GM21515 (cell line): ENCODE measurements around the gene IQGAP1.
A peak's percentile ranks its signal among the peaks of the same experiment; 100 is the strongest.
"Not testable (repeated sequence)": the region's sequence is repeated elsewhere in the genome, so short reads cannot be mapped to it uniquely, and the experiment has no call there.

Experiments used
- ATAC-seq: cut with Tn5 transposase; IDR thresholded peaks from one replicate; pipeline ENCODE4 v1.9.1; 2021; ENCODE audit not compliant: unreplicated experiment

IQGAP1 gene

GRCh38 chr15:90407871-90408317 is 19.9 kb downstream of the IQGAP1 start:
- ATAC-seq: no peak

GRCh38 chr15:90408657-90409056 is 20.6 kb downstream of the IQGAP1 start:
- no peak for ATAC-seq

GRCh38 chr15:90409587-90409986 is 21.5 kb downstream of the IQGAP1 start:
- not testable (repeated sequence) for ATAC-seq

GRCh38 chr15:90410316-90410715 is 22.3 kb downstream of the IQGAP1 start:
- ATAC-seq: not testable (repeated sequence)

GRCh38 chr15:90411176-90411575 is 23.1 kb downstream of the IQGAP1 start:
- no peak for ATAC-seq

- ATAC-seq: peak; percentile 82
These were observed 24.5 kb downstream of the IQGAP1 start for GRCh38 chr15:90412356-90413194.

- ATAC-seq: no peak
These were observed 25.7 kb downstream of the IQGAP1 start for GRCh38 chr15:90413411-90414379.

- no peak for ATAC-seq
These were observed 26.5 kb downstream of the IQGAP1 start for GRCh38 chr15:90414408-90415028.

GRCh38 chr15:90416052-90416451 is 28.0 kb downstream of the IQGAP1 start:
- not testable (repeated sequence) for ATAC-seq

GRCh38 chr15:90418627-90419026 is 30.6 kb downstream of the IQGAP1 start:
- ATAC-seq: no peak

GRCh38 chr15:90419206-90419605 is 31.2 kb downstream of the IQGAP1 start:
- ATAC-seq: peak; percentile 13

GRCh38 chr15:90419738-90420406 is 31.8 kb downstream of the IQGAP1 start:
- ATAC-seq: peak; percentile 48

GRCh38 chr15:90420451-90420850 is 32.4 kb downstream of the IQGAP1 start:
- ATAC-seq: no peak

- no peak for ATAC-seq
These were observed 33.5 kb downstream of the IQGAP1 start for GRCh38 chr15:90421527-90421926.

- ATAC-seq: no peak
These were observed 34.0 kb downstream of the IQGAP1 start for GRCh38 chr15:90422043-90422442.

- ATAC-seq: no peak
These were observed 34.9 kb downstream of the IQGAP1 start for GRCh38 chr15:90422936-90423335.

GRCh38 chr15:90423801-90424319 is 35.8 kb downstream of the IQGAP1 start:
- no peak for ATAC-seq

GRCh38 chr15:90425726-90426346 is 37.8 kb downstream of the IQGAP1 start:
- no peak for ATAC-seq

GRCh38 chr15:90427185-90427584 is 39.1 kb downstream of the IQGAP1 start:
- ATAC-seq: no peak

GRCh38 chr15:90432253-90432652 is 44.2 kb downstream of the IQGAP1 start:
- ATAC-seq: no peak
